GM12864 (cell line): ENCODE data around the gene GOLGA6L7.

Experiments used
- DNase-seq: peaks from one replicate; pipeline ENCODE4 v3.0.0-alpha.2; 2011; ENCODE audit warnings: low read depth
- H3K4me3 ChIP-seq: 2 replicates; pipeline ENCODE4 v1.5.1; 2011; ENCODE audit warnings: mild to moderate bottlenecking, low read depth, low read length, control low read depth
- CTCF ChIP-seq: IDR thresholded peaks from 2 replicates; pipeline ENCODE4 v1.5.1; 2011; ENCODE audit warnings: low read depth, mild to moderate bottlenecking, moderate library complexity, low read length, control low read depth, inconsistent platforms; ENCODE audit errors: missing control alignments

The GOLGA6L7 gene

GRCh38 chr15:28884151-28884940 lies 35.9 kb upstream of the GOLGA6L7 start:
- TF ChIP-seq CTCF: no peak
- DNase-seq: no peak
- H3K4me3 ChIP-seq: no peak overlapping the region

DNA sequence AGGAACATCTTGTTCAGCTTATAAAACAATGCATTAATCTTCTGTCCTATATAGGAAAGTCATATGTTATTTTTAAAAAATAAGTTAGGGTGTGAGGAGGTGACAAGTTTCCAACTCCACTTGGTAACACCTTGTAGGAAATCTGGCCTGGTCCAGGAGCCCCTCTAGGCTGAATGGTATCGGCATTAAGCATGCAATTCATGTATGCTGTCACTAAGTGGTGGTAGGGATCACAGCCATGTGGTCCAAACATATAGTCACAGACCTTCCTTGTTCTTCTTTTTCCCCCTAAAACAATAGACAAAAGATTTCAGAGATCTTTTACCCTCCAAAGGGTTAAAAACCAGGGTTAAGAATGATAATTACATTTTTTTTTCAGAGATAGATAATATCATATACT lies 33.2 kb upstream of the GOLGA6L7 start:
- no peak for DNase-seq
- no peak for TF ChIP-seq CTCF
- H3K4me3 ChIP-seq: no peak overlapping the region

DNA sequence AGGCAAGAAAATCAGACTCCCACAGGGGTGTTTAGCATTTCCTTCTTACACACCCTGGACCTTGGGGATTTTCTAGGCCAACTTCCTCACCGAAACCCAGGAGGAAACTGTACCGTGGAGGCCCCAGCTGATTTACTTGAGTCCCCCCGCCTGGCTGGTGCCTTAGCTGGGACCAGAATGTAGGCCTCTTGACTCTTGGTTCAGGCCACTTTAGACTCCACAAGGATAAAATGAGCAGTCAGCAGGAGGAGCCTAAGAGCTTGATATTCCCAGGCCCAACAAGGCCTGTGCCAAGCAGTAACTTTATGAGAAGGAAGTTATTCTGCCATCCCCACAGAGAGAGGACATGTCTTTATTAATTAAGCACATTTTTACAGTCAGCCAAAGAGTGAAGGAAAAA lies 32.7 kb upstream of the GOLGA6L7 start:
- no peak for TF ChIP-seq CTCF
- DNase-seq: no peak
- H3K4me3 ChIP-seq: no peak overlapping the region

DNA sequence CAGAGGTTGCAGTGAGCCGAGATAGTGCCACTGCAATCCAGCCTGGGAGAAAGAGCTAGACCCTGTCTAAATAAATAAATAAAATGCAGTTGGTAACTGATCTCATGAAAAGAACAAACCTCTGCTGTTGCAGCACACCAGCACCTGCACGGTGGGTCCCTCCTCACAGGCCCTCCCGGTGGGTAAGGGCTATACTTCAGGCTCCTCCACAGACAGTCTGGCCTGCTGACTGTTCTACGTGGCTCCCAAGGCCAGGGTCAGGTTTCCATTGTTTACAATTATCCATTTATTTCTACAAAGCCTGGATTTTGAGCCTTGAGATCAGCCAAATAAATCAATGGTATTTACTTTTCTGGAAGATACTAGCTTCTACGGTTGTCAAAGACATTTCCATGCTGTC lies 32.2 kb upstream of the GOLGA6L7 start:
- DNase-seq: no peak
- no peak for TF ChIP-seq CTCF
- H3K4me3 ChIP-seq: no peak overlapping the region

GRCh38 chr15:28879551-28879950 lies 31.1 kb upstream of the GOLGA6L7 start:
- no peak for TF ChIP-seq CTCF
- DNase-seq: no peak
- no peak overlapping the region for H3K4me3 ChIP-seq

GRCh38 chr15:28878209-28878608 lies 29.8 kb upstream of the GOLGA6L7 start:
- no peak overlapping the region for H3K4me3 ChIP-seq
- TF ChIP-seq CTCF: no peak
- no peak for DNase-seq

DNA sequence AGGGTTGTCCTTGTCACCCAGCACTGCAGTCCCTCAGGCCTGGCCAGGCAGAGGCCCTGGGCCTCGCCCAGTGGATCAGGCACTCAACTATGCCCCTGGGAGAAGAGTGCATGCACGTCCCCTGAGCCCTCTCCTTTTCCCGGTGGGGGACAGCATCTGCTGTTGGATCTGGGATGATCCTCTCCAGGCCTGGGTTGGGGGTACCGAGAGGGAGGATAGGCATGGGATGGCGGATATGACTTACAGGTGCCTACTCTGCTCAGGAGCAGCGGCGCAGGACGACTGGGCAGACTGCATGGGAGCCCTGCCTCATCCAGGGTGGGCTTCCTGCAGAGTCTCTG lies 28.4 kb upstream of the GOLGA6L7 start:
- no peak overlapping the region for H3K4me3 ChIP-seq
- TF ChIP-seq CTCF: no peak
- no peak for DNase-seq
